NCI-H345 treated with DMSO at 0.1 percent for 48 hours (cell line): ENCODE data around the gene KRTAP13-2.

Experiments used
- DNase-seq: peaks from one replicate; lab custom pipeline; 2025; ENCODE audit not compliant: unreplicated experiment; lab: John Stamatoyannopoulos, UW

Gene KRTAP13-2

DNA sequence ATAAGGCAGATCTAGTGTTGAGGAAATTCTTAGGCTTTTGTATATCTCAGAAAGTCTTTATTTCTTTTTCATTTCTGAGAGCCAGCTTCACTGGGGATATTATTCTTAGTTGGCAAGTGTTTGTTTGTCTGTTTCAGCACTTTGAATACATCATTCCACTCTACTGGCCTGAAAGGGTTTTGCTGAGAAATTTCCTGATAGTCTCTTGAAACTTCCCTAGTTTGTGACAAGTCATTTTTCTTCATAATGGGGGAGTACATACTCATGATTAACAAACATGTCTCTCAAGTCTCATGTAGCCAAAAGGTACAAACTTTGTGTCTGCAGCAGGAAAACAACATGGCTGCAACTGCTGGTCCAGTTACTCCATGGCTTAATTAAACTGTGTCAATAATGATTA, 45.7 kb downstream of the KRTAP13-2 start:
- DNase-seq = no peak
